ENCODE data around the gene IER2.

DNA sequence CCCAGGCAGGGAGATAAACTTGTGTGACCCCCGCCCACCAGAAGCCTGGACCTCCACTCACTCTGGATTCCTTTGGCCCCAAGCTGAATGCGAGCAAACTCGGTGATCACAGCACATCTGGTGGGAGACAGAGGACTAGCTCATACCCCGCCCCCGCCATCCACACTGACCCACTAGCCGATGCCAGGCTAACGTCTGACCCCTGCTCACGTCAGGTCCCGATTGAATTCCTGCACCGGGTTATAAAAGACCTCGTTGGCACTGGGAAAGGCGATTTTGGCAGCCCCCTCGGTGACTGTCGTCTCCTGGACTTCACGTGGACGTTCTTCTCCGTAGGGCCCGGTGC lies 34.3 kb upstream of the IER2 start:
- TF ChIP-seq, protein P1, sequence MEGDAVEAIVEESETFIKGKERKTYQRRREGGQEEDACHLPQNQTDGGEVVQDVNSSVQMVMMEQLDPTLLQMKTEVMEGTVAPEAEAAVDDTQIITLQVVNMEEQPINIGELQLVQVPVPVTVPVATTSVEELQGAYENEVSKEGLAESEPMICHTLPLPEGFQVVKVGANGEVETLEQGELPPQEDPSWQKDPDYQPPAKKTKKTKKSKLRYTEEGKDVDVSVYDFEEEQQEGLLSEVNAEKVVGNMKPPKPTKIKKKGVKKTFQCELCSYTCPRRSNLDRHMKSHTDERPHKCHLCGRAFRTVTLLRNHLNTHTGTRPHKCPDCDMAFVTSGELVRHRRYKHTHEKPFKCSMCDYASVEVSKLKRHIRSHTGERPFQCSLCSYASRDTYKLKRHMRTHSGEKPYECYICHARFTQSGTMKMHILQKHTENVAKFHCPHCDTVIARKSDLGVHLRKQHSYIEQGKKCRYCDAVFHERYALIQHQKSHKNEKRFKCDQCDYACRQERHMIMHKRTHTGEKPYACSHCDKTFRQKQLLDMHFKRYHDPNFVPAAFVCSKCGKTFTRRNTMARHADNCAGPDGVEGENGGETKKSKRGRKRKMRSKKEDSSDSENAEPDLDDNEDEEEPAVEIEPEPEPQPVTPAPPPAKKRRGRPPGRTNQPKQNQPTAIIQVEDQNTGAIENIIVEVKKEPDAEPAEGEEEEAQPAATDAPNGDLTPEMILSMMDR (IDR thresholded peaks at IDR 0.05 in 4 of 5, conservative IDR thresholded peaks at IDR 0.05 in 1 of 5): no peak
- TF ChIP-seq POLR2A (IDR thresholded peaks at IDR 0.05): no peak
